Inflammatory macrophage treated with lipopolysaccharide for 1 hour (primary cell): ENCODE measurements around the gene IER5L.
A peak's percentile ranks its signal among the peaks of the same experiment; 100 is the strongest.
"Not testable (repeated sequence)": the region's sequence is repeated elsewhere in the genome, so short reads cannot be mapped to it uniquely, and the experiment has no call there.

Experiments
- DNase-seq, 2 donors: peaks; one replicate each; pipeline ENCODE4 v3.0.0-alpha.2; 2020 to 2022

The IER5L gene

DNA sequence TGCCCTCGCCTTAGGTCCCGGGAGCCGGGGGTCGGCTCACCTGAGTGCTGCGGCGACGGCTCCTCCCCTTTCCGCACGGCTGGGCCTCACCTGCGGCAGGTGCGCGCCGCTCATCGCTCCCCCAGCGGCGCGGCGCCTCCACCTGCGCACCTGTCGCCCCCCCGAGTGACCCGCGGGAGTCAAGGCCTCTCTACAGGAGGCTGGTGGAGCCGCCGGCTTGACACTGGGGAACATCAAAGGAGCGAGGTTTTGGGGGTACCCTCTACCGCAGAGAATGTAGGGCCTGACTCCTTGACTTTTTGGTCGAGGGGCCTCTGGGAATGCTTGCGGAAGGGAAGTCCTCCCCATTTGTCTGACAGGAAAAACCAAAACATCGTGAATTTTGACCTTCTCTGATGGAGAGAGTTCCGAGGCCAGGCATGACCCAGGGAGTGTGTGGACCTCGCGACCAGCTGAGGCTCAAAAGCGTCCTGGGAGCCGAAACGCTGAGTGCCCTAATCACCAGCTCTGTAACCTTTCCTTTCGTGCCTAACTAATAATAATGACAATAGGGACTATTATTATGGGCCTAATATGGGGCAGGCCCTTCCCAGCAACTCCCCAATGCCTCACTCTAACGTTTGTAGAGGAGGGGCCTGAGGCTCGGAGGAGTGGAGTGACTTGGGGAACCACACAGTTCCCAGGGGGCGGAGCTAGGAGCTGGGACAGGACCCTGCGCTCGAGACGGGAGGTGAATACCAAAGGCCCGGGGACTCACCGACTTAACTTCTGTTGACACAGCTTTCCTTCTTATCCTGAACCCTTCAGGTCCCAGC lies 714 bp upstream of the IER5L start:
- DNase-seq, result no peak

DNA sequence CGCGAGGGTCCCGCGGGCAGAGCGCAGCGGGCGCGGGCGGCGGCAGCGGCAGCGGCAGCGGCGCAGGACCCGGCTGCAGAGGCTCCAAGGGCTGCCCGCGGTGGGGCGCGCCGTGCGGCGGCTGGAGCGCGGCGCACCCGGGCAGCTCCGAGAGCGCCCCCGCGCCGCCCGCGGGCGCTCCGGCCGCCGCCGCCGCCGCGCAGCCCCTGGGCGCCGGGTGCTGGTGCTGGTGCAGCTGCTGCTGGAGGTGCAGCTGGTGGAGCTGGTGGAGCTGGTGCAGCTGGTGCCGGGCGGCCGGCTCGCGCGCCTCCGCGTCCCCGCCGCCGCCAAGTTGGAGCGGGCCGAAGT lies 644 bp downstream of the IER5L start:
- peak in 1 of 2 donors; percentile 19 for DNase-seq

GRCh38 chr9:129176701-129177442 lies 1.2 kb downstream of the IER5L start:
- DNase-seq, result peak in 1 of 2 donors; percentile 25

- DNase-seq, result peak; percentile 85 to 93
These were observed 2.0 kb downstream of the IER5L start for GRCh38 chr9:129175825-129176633.

GRCh38 chr9:129175515-129175824 lies 2.6 kb downstream of the IER5L start:
- no peak for DNase-seq

DNA sequence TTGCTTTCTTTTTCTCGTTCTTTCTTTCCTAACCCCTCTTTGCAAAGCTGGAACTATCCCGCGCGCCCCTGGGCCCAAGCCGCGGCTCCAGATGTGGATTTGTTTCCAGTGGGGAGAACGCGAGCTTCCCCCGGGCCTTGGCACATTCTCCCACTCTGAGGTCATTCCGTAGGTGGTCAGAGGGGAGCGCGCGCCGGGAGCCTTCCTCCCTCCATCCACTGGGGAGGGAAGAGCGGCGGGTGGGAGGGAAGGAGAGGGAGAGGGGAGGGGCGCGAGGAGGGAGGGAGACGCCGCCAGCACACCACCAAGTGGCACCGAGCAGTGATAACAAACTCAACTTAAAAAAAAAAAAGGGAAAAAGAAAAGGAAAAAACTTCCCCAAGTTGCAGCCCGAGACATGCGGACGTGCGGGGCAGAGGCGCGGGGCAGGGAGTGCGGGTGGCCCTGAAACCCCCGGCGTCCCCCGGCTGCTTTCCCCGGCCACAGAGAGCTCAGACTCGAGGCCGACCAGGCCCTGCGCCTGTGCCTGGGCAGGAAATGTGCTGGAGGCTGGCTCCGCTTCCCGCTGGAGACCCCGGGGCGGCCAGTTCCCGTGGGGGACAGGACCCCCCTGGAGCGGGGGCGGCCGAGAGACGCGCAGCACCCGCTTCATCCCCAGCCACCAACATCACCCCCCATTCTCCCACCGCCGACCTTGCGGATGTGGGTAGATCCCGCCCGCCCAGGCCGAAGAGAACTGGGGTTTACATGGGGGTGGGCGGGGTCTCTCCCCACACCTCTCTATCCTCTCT lies 3.1 kb downstream of the IER5L start:
- DNase-seq, result peak; percentile 24 to 49

DNA sequence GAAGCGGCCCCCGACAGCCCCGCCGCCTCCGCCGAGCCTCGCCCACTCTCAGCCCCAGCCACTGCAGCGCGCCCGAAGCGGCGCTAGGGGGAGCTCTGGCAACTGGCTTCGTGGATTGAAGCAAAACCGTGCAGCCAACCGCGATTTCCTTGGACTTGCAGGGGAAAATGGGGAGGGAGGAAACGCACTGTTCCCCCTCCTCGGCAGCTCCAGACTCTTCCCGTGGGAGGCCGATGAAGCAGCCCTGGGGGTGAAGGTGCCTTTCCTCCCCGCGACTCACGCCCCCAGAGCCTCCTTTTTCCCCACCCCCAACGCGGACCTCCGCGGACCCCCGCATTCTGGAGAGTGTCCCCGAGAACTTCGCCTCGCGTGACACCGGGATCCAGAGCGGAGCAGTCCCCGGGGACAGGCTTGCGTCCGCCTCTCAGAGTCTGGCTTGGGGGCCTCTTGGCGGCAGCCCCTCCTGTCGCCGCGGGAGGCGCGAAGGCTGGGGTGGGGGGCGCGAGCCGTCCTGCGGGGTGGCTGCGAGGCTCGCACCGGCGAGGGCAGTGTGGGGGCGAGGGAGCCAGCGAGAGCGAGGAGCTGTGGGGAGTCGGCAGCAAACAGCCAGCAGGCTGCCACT lies 3.8 kb downstream of the IER5L start:
- DNase-seq, result peak; percentile 63 to 91

DNA sequence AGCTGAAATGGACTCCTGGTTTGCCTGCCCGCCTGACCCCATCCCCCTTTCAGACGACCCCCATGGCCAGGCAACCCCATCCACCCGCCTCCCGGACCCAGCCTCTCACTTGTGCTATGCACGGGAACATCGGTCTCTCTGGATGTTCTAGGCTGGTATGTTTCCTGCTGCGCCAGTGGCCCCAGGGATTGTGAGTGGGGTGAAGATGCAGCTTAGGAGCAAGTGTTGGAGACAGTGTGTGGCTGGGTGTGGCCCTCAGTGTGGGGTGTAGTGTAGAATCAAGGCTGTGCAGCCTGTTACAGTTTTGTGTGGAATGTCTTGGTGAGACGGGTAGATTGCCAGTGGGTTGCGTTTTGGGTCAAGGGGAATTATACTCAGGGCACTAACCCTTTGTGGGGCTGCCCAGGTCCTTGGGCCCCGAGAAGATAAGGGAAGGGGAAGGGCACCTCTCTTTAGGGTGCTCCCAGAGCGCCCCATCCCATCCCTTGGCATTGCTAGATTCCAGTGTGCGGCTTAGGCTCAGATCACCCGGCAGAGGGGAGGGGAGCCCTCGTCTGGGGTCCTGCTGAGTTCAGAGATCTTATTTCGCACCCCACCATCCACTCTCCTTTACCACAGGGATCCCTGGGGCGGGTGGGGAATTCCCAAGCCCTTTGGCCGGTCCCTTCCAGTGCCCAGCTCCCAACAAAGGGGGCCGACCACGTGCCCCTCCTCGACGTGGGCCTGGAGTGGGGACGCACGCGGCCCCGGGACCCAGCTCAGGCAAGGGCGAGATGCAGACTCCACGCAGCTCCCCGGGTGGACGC lies 4.6 kb downstream of the IER5L start:
- no peak for DNase-seq

DNA sequence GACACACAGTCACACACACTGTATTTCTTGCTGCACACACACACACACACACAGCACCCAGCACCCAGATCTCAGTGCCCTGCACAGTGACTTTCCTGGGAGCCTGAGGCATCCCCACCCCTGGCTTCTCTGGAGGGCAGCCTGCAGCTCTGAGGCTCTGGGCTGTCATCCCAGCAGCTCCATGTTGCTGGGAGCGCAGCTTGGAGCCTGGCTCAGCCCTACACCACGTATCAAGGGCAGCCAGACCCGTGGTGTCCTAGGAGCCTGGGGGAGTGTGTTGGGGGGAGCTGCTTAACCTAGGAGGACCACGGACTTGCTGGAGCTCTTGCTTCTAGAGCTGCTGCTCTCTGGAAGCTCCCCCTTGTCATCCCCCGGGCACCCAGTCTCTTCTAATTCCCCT lies 5.2 kb downstream of the IER5L start:
- DNase-seq, result no peak

DNA sequence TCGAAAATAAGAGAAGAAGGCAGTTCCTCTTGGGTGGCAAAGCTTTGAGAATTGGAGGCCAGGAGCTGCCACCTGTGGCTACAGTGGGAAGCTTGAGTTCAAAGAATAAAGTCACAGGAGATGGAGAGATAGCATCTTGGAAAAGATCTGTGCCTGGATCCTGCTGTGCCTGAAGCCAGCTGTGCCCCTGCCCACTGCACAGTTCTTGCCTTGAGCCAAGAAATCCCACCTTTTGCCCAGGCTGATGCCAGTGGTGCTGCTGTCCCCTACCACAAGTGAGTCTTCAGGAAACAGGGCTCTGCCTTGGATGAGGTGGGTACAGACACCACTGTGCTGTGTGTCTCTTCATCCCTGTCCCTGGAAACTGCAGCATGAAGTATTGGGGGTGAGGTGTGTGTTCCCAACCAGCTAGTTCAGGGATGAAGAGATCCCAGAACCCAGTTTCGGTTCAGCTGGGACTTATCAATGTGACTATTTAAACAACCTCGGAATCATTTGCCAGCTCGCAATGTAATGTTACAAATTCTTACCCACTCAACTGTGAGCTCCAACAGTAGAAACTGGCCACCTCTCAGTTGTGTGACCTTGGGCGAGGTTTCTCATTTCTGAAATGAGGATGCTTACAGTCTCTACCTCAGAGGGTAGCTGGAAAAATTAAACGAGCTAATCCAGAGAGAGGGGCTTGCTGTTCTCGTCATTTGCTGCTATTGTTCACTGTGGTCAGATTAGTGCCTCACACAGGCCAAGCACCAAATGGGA lies 5.9 kb downstream of the IER5L start:
- DNase-seq, result no peak

DNA sequence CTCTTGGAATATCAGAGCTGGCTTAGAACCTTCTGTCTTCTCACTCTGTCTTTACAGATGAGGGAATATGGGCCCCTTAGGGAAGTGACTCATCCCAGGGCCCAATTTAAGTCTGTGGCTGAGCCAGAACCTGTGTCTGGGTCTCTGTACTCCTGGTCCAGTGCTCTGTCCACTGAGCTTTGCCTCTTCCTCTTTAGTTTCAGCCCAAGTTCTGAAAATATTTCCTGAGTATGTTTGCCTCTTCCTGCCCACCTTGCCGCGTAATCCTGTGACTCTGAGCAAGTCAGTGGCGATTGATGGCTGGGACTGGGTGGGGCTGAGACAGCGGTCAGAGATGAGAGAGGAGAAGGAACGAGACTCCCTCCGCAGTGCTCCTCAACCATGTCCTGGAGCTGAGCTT lies 7.8 kb downstream of the IER5L start:
- peak in 1 of 2 donors; percentile 2 for DNase-seq

- DNase-seq, result peak; percentile 47 to 54
These were observed 11.2 kb downstream of the IER5L start for GRCh38 chr9:129166623-129167557.

DNA sequence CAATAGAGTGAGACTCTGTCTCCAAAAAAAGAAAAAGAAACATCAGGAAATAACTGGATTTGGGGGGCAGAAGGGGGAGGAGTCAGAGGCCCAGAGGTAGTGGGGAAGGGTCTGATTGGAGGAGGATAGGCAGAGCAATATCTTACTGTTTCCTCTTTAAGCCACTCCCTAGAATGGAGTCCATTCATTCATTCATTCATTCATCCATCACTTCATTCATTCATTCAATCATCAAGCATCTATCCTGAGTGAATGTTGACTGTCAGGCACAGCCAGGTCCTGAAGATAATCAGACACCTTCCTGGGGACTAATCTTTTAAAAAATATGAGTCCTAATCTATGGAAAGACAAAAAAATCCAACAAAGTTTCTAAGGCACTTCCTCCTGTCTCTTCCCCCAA lies 12.9 kb downstream of the IER5L start:
- DNase-seq, result no peak

DNA sequence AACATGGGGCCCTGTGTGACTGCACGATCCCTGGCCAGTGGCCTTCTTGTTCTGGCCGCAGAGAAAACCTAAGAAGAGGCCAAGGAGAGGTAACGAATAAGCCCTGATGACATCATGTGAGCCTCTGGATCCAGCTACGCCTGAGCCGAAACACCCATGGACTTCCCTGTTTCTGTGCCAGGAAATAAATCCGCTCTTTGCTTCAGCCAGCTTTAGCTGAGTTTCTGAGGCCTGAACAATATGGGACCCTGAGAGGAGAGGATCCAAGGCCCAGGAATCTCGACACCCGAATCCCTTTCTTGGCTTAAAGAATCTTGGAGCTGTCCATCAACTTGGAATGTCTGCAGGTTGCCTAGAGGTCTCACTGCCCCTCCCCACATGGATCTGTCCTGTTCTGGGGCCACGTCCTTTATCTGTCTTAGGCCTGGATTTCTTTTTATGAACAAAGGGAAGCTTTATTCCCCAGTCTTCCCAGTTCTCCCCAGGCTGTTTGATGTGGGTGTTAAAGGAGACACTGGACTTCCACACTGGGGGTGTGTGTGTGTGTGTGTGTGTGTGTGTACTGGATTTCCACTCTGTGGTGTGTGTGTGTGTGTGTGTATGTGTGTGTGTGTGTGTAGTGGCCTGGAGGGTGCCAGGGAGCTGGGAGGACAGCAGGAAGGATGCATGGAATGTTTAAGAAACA lies 13.7 kb downstream of the IER5L start:
- DNase-seq, result peak in 1 of 2 donors; percentile 44

- DNase-seq, result no peak
These were observed 14.3 kb downstream of the IER5L start for GRCh38 chr9:129163753-129164152.

- not testable (repeated sequence) for DNase-seq
These were observed 14.8 kb downstream of the IER5L start for GRCh38 chr9:129163198-129163670.

GRCh38 chr9:129162497-129163197 lies 15.4 kb downstream of the IER5L start:
- no peak for DNase-seq

- DNase-seq, result no peak
These were observed 16.6 kb downstream of the IER5L start for GRCh38 chr9:129161534-129161837.
